Adrenal gland (tissue), 5 donors: ENCODE results near the gene TBX15.

Source experiments
- CTCF ChIP-seq, 6 experiments: fragments of 450-650 bp in 4 of 6; fragments of 200-600 bp in 2 of 6; sonication (generic) in 1 of 6; IDR thresholded peaks; 1 replicate in 5 of 6; 2 replicates in 1 of 6; pipeline versions ENCODE4 v1.5.1 to v1.8.0; 2016 to 2021; ENCODE audit warnings: antibody characterized with exemption in 6 of 6, mild to moderate bottlenecking in 2 of 6, moderate library complexity in 1 of 6
- POLR2A ChIP-seq, 2 donors: fragments of 450-650 bp; IDR thresholded peaks; one replicate each; pipeline ENCODE4 v1.6.1; 2017; ENCODE audit warnings: antibody characterized with exemption in 2 of 2, mild to moderate bottlenecking in 2 of 2, moderate library complexity in 1 of 2
- donor health status: DM: no; HTN: no; CAD: no.

- TF ChIP-seq CTCF (IDR thresholded peaks at IDR 0.05) (no peak), POLR2A (IDR thresholded peaks at IDR 0.05) (no peak)
Observed at GRCh38 chr1:119004781-119005180, 16.6 kb upstream of the TBX15 start.
